ENCODE results near the gene NUP35. TPM values are rescaled to one million over a fixed set of nuclear protein-coding genes. Genes with fewer than 3 reads are reported as not detected.

NUP35 gene
- total RNA-seq, 1 experiment from 2014 or later = 28.9 TPM

DNA sequence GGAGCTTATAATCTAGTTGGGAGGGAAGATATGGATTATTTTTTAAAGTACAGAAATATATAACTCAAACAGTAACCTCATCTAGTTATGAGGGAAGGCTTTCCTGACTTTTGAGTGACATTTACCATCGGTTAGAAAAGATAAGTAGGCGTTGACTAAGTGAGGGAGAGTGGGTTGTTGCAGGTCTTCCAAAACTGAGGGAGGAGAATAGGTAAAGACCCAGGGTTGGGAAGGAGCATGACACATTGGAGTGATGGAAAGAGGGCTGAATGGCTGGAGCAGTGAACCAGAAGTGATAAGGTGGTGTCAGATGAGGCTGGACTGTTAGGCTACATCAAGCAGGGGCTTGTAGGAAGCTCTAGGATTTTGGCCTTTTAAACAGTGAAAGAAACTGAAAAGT is 10.6 kb upstream of the NUP35 start:
- Histone ChIP-seq H3K4me3 (ENCODE audit: low read depth in 2 of 2, low read length in 2 of 2) (no peak overlapping the region), H3K4me1 (ENCODE audit: control insufficient read depth, insufficient read depth, low read length) (no peaks in the 10 kb centered on the region), H3K27me3 (ENCODE audit: control insufficient read depth, insufficient read depth, low read length) (no peaks in the 10 kb centered on the region), H3K27ac (ENCODE audit: low read length) (no peak overlapping the region), H3K36me3 (ENCODE audit: control insufficient read depth, insufficient read depth, low read length) (no peaks in the 10 kb centered on the region), H3K9me3 (ENCODE audit: control insufficient read depth, insufficient read depth, low read depth, low read length) (no peaks in the 10 kb centered on the region)
- in situ Hi-C loops (cut with HindIII; ENCODE audit: low pct_unique_long_range_greater_than_20kb, low sequenced_read_pairs) = no loop called here
- intact Hi-C loops (cut with micrococcal nuclease; ENCODE audit: unreplicated experiment) = no loop called here
- ATAC-seq (no peak), DNase-seq (ENCODE audit: low read depth, low spot score) (no peak)
- TF ChIP-seq POLR2AphosphoS5 (IDR thresholded peaks at IDR 0.05; ENCODE audit: low read depth, low read length) (no peak), SIN3A (IDR thresholded peaks at IDR 0.05; ENCODE audit: borderline replicate concordance, insufficient read depth, low read depth, low read length) (no peak)
- TF ChIP-seq, protein P1, sequence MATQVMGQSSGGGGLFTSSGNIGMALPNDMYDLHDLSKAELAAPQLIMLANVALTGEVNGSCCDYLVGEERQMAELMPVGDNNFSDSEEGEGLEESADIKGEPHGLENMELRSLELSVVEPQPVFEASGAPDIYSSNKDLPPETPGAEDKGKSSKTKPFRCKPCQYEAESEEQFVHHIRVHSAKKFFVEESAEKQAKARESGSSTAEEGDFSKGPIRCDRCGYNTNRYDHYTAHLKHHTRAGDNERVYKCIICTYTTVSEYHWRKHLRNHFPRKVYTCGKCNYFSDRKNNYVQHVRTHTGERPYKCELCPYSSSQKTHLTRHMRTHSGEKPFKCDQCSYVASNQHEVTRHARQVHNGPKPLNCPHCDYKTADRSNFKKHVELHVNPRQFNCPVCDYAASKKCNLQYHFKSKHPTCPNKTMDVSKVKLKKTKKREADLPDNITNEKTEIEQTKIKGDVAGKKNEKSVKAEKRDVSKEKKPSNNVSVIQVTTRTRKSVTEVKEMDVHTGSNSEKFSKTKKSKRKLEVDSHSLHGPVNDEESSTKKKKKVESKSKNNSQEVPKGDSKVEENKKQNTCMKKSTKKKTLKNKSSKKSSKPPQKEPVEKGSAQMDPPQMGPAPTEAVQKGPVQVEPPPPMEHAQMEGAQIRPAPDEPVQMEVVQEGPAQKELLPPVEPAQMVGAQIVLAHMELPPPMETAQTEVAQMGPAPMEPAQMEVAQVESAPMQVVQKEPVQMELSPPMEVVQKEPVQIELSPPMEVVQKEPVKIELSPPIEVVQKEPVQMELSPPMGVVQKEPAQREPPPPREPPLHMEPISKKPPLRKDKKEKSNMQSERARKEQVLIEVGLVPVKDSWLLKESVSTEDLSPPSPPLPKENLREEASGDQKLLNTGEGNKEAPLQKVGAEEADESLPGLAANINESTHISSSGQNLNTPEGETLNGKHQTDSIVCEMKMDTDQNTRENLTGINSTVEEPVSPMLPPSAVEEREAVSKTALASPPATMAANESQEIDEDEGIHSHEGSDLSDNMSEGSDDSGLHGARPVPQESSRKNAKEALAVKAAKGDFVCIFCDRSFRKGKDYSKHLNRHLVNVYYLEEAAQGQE (IDR thresholded peaks at IDR 0.05; ENCODE audit: insufficient read depth in 1 of 2, low read depth in 2 of 2, low read length in 1 of 2) = no peak
- TF ChIP-seq, protein P2, sequence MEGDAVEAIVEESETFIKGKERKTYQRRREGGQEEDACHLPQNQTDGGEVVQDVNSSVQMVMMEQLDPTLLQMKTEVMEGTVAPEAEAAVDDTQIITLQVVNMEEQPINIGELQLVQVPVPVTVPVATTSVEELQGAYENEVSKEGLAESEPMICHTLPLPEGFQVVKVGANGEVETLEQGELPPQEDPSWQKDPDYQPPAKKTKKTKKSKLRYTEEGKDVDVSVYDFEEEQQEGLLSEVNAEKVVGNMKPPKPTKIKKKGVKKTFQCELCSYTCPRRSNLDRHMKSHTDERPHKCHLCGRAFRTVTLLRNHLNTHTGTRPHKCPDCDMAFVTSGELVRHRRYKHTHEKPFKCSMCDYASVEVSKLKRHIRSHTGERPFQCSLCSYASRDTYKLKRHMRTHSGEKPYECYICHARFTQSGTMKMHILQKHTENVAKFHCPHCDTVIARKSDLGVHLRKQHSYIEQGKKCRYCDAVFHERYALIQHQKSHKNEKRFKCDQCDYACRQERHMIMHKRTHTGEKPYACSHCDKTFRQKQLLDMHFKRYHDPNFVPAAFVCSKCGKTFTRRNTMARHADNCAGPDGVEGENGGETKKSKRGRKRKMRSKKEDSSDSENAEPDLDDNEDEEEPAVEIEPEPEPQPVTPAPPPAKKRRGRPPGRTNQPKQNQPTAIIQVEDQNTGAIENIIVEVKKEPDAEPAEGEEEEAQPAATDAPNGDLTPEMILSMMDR (IDR thresholded peaks at IDR 0.05) = no peak
- BruUV-seq (replicated peaks) = no TSS peak
- POLR2A ChIA-PET = interaction anchor here (0.6 kb wide), 1 partner anchor 80 kb away, joined by 3 read pairs; no protein-coding TSS in a partner anchor
- CTCF ChIA-PET = no interaction called here

DNA sequence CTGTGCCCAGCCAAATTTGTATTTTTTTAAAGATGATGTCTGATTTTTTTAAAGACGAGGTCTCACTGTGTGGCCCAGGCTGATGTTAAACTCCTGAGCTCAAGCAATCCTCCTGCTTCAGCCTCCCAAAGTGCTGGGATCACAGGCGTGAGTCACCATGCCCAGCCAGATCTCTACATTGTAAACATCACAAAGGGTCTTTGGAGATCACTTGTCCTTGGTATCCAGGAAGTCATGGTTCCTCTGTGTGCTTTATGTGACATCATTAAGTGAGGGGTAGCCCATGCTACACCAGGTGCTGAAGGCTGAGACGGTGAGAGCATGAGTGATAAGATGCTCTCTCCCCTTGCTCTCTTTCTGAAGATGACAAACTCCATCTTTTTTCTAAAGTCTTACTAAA is 7.0 kb upstream of the NUP35 start:
- in situ Hi-C loops (cut with HindIII; ENCODE audit: low pct_unique_long_range_greater_than_20kb, low sequenced_read_pairs) = no loop called here
- no peak overlapping the region for H3K27ac ChIP-seq (ENCODE audit: low read length)
- no peaks in the 10 kb centered on the region for H3K4me1 ChIP-seq (ENCODE audit: control insufficient read depth, insufficient read depth, low read length)
- ATAC-seq = no peak
- H3K36me3 ChIP-seq (ENCODE audit: control insufficient read depth, insufficient read depth, low read length) = no peaks in the 10 kb centered on the region
- H3K27me3 ChIP-seq (ENCODE audit: control insufficient read depth, insufficient read depth, low read length) = no peaks in the 10 kb centered on the region
- DNase-seq (ENCODE audit: low read depth, low spot score) = no peak
- POLR2A ChIA-PET = no interaction called here
- no peak overlapping the region for H3K4me3 ChIP-seq (ENCODE audit: low read depth in 2 of 2, low read length in 2 of 2)
- no peaks in the 10 kb centered on the region for H3K9me3 ChIP-seq (ENCODE audit: control insufficient read depth, insufficient read depth, low read depth, low read length)
- intact Hi-C loops (cut with micrococcal nuclease; ENCODE audit: unreplicated experiment) = no loop called here
- TF ChIP-seq SIN3A (IDR thresholded peaks at IDR 0.05; ENCODE audit: borderline replicate concordance, insufficient read depth, low read depth, low read length) (no peak), TCF7L2 (IDR thresholded peaks at IDR 0.05; ENCODE audit: low read depth, low read length) (no peak), POLR2AphosphoS5 (IDR thresholded peaks at IDR 0.05; ENCODE audit: low read depth, low read length) (no peak)
- TF ChIP-seq, protein P2 (IDR thresholded peaks at IDR 0.05) = no peak
- TF ChIP-seq, protein P1 (IDR thresholded peaks at IDR 0.05; ENCODE audit: insufficient read depth in 1 of 2, low read depth in 2 of 2, low read length in 1 of 2) = no peak
- no TSS peak for BruUV-seq (replicated peaks)
- CTCF ChIA-PET = no interaction called here

Measured in Panc1 (cell line).